Forelimb muscle (tissue), 1 donor: ENCODE results near the gene UBE2Q2. TPM values are rescaled to one million over a fixed set of nuclear protein-coding genes. Genes with fewer than 3 reads are reported as not detected.
A peak's percentile ranks its signal among the peaks of the same experiment; 100 is the strongest.
"Not testable (repeated sequence)": the region's sequence is repeated elsewhere in the genome, so short reads cannot be mapped to it uniquely, and the experiment has no call there.

Experiments used
- DNase-seq: peaks from one replicate; pipeline ENCODE4 v3.0.0-alpha.2; 2013; ENCODE audit warnings: low read depth
- polyA plus RNA-seq: library from polyadenylated mRNA; unstranded; fragments of 120-200 nt; gene quantifications from one replicate; pipeline ENCODE4 v1.2.1, GENCODE V29; 2013; ENCODE audit not compliant: insufficient read length

UBE2Q2 gene
- polyA plus RNA-seq, 1 donor = 47.1 TPM

DNA sequence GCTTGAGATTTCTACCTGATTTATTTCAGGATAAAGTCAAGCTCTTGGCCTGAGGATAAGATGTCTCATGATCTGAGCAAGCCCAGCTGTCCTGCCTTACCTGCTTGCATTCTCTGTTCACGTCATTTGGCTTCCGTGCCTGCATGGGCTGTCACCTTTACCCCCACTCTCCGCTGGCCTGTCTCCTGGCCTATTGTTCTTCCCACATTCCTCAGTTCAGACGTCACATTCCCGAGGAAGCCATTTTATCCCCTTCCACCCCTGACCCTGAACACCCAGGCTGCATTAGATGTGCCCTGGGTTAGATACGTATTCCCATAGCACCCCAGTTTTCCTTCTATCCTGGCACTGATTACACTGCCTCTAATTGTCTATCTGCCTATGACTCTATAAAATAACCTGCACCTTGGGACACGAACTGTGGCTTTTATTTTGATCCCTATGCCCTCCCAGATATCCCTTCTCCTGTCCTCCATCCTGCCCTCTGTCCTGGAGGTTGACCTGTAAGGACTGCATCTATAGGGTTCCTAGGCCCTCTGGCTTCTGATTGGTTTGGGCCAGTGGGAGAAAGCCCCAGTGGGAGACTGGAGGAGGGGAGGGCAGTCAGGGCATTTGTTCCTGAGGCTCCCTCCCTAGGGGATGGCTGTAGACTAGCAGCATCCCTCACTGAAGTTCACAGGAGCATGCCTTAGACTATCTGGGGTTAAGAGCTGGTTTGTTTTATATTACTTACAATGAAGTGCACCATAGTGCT lies 19.2 kb upstream of the UBE2Q2 start:
- DNase-seq = no peak

DNA sequence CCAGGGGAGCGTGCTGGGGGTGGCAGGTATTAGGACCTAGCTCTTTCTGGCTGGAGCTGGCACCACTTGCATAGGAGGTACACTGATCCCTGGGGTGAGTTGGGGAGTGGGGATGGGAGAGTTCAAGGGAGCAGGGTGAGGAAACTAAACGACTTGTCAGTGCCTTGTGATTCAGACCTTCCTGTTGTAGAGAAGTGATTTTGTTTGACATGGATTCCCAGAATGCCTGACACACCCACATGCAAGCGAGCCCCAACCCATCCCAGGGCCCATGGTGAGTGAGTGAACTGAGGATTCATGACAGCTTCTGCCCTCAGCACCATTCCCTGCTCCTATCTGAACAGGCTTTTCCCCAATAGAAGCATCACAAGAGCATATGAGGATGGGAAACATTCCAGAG lies 15.6 kb upstream of the UBE2Q2 start:
- DNase-seq = no peak

DNA sequence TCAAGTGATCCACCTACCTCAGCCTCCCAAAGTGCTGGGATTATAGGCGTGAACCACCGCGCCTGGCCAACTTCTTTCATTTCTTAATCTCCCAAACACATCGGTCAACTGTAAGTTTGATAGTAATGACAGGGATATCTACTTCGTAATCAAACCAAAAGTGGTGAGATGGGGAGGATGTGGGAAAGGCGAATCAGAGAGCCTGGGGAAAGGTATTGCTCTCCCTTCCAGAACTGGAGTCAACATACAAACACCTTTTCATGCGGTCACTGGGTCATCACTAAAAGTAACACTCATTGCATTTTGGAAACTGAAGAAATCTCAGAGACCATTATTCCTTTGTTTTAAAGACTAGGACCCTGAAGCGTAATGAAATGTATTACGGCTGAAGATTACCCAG lies 14.8 kb upstream of the UBE2Q2 start:
- DNase-seq = no peak

DNA sequence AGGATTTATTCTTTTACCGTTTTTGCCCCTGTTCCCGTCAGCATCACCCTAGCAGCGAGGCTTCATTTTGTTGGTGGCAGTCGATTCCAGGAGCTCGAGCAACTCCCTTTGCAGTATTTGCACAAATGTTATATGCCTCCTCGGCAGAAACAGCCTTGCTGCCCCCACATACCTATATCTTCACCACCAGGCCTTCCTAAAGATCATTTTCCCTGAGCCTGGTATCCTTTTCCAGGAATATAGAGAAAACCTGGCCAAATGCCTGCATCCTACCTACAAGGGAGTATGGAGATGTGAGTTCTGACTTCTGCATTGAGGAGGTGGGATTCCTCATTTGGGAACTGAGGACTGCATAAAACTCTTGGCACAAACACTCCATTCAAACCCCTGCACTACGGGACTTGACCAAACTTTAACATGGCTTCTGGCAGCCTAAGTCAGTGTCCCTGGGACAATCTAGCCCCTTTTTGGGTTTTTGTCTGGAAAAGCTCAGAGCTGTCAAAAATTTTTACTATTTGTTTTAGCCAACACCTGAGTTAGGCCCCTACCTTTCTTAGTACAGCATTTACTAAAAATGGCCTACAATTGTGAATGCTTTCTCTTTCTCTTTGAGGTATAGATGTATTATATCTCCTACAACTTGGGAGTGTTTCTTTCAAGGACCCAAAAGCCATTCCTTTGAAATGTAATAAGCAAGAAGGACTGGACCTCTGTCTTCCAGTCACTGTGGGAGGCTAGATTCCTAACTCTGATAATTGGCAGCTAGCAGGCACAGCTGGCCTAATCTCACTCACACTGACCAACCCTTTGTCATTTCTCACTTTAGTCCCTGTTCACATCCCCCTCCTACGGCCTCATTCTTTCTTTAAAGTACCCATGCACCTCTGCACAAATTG lies 12.1 kb upstream of the UBE2Q2 start:
- no peak for DNase-seq

DNA sequence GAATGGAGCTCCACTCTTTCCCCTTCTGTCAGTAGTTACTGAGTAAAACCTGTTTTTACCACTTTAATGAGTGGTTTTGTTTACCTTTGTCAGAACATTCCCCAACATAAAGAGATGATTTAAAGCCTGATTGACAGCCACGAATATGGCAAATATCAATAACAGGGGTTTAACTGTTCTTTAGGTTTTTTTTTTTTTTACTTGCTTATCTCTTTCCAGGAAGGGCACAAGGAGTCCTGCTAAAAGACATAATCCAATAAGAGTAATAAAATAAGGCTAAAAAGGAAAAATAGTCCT lies 11.5 kb upstream of the UBE2Q2 start:
- DNase-seq = no peak

DNA sequence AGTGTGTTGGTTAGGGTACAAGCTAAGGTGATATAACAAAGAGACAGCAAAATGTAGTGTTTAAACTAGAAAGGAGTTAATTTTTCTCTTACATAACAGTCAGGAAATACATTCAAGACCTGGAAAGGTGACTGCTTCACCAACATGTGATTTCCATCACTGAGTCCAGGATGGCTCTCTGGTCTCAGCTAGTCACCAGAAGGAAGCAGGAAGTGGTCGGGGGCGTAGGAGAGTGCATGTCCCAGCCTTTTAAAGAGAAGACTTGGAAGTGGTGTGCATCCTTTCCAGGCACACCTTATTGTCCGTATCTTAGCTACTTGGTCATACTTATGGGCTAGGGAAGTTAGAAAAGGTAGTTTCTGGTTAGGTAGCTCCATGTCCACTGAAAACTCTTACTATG lies 11.1 kb upstream of the UBE2Q2 start:
- DNase-seq = no peak

DNA sequence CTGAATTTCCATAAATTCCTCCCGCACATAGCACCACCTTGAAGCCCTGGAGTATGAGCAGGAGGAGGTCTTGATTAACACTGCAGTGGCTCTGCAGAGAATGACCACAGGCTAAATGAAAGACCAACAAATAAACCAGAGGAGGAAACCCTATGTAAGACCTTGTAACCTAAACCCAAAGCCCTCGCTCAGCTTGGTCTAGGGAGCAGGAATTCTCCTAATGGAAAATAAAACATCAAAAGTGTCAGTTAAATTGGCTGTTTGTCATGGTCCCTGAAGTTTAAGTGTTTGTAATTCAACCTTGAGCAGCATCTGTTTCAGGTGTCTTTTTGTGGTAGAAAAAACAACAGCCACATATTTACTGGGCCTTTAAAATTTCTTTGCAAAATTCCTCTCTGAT lies 9.2 kb upstream of the UBE2Q2 start:
- DNase-seq = no peak

DNA sequence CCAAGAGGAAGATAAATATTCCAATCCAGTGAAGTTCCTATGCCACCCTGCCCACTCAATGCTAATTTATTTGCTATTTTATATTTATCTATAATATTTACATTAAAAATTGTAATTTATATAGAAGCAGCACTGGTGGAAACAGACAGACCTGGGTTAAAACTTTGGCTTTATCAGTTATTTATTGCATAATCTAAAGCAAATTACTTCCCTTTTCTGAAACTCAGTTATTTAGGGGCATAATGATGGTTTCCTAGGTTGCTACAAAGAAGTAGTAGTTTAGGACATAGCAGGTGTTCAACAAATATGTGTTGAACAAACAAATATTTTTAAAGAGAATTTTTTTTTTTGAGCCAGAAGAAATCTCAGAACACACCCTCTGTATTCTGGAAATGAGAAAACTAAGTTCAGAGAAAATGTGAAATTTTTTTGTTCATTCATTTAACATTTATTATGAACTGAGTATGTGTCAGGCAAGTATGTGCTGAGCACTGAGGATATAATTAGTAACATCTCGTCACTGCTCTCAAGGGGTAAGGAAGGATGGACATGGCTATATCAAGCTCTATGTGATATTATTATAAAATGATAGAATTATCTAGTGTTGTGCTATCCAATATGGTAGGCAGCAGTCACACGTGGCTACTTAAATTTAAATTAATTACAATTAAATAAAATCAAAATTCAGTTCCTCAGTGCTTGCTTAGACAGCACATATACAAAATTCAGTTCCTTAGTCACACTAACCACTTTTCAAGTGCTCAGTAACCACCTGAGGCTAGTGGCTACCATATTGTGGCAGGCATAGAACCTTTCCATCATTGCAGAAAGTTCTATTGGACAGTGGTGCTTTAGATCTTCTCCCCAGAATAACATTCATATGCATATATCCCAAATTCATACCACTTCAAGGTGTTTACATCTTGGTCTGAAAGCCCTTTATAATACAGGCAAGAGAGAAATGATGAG lies 7.0 kb upstream of the UBE2Q2 start:
- no peak for DNase-seq

DNA sequence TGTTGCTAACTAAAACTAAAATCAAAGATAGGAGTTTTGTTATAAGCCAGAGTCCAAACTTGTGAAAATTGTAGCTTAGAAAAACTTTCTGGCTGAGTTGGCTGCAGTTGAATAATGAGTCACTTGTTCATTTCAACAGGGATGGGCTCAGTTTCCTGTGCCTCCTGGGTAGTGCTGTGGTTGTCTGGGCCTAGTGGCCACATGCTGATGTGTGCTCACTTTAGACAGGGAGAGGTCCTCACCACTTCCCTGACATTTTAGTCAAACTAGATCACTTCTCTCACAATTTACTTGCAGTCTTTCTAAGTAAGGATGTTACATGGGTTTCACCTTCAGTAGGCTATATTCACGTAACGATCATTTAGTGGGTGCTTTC lies 6.3 kb upstream of the UBE2Q2 start:
- no peak for DNase-seq

DNA sequence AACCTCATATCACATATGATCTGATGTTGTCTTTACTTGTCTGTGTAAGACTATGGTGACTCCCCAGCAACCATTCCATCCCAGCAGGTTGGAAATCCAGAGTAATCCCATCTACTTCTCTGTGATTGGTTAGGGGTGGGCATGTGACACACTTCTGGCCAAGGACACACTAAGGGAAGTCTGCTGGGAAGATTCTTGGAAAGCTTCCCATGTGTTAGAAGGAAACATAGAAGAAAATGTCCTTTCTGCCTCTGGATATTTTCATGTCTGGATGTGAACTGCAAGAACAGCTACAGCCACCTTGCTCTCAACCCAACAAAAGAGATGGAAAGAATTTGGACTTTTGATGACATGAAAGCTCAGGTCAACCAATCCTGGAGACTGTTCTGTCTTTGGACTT lies 2.6 kb upstream of the UBE2Q2 start:
- DNase-seq = peak; percentile 82

DNA sequence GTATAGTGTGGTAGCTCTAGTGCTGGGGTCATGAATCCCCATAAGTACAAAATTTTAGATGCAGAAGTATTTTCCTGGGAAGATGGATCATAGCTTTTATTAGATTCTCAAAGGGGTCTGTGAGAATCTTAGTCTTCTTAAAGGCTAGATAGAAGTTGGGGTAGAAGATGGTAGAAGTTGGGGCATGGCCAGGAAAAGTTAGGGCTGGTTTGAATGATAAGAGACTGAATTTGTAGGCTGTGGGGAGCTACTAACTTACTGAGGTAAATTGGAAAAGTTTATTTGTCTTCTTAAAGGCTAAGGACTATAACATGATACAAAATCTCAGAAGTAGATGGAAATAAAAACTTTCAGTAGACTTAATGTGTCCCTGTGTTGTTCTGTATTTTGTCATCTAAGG lies 1.6 kb upstream of the UBE2Q2 start:
- DNase-seq = no peak

DNA sequence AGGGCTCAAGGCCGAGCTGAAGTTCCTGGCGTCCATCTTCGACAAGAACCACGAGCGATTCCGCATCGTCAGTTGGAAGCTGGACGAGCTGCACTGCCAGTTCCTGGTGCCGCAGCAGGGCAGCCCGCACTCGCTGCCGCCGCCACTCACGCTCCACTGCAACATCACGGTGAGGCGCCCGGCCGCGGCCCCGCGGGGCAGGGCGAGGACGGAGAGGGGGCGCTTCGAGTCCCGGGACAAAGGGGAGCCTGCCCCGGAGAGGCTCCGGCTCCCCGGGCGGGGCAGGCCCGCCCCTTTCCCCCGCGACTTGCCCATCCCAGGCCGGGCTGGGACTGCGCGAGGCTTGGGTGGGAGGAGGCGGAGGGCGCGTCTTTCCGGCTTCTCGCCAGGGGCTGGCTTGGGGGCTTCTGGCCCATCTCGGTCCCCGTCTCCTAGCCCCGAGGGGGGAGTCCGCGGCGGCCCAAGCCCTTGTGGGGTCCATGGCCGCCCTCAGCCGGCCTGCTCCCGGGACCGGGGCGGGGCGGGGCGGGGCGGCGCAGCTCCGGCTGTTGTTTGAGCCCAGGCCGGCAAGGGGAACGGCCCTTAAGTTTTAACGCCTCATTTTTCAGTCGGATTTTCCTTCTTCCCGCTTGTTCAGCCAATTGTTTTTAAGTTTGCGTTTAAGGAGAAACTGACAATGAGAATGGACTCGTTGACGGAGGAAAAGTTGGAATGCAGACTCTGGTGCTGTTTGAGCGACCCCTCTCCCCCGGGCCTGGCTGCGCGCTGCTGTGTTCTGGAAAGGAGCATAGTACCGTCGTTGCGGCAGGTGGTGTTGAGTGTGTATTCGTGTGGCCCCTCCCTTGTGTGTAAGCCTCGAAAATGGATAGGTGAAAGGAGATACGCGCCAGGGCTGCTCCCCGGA lies 683 bp downstream of the UBE2Q2 start:
- no peak for DNase-seq

DNA sequence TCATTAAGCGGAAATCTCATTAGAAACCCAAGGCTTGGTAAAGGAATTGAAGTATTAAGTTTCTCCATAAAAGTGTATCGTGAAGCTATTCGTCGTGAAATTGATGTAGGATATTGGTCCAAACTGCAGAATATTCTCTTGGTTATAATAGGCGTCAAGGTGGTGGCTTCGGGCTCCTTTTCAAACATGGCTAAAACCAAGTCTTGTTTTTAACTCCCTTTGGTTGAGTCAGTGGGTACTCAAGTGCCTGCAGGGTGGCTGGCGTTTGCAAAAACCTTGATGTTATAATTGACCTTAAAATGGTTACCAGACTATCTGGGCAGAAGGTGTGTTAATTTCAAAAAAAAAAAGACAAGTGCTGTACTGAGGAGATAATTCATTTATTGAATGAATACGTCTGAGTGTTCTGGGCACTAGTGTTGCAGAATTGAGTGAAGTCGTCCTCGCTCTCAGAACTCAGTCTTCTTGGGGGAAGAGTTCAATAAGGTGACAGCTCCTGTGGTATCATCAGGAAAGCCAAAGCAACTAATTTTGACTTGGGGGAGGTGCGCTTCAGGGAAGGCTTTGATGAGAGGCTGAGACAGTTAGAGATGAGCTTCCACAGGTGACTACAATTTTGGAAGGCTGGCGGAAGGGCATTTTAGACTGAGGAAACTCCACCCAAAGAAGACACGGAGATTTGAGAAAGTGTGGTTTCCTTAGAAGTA lies 1.5 kb downstream of the UBE2Q2 start:
- no peak for DNase-seq

DNA sequence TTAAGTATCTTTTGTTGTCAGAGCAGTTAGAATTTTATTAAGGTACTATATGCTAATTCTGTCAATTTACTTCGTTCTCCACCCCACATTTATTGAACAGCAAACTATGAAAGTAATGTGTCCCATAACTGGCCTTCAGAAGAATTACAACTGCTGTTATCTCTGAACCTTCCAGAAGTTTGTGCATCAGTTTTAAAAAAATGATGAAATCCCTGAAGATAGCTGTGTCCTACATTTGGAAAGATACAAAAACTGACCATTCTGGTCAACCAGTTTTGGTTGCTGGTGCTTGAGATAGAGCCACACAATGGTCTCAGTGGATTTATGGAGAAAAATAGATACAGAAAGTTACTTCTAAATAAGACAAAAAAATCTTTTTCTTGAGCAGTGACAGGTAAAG lies 5.9 kb downstream of the UBE2Q2 start:
- DNase-seq = no peak

DNA sequence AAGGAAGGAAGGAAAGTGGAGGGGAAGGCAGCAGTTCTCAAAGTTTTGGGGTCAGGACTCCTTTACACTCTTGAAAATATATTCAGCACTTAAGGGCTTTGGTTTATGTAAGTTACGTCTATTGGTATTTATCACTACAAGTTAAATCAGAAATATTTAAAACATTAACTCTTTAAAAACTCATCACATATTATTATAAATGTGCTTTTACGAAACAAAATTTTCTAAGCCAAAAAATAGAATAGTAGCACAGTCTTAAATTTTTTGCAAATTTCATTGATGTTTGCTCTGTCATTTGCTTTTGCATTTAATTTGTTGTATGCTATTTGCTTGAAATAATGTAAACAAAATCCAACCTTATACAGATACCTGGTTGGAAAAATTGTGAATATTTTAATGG lies 7.5 kb downstream of the UBE2Q2 start:
- DNase-seq = no peak

DNA sequence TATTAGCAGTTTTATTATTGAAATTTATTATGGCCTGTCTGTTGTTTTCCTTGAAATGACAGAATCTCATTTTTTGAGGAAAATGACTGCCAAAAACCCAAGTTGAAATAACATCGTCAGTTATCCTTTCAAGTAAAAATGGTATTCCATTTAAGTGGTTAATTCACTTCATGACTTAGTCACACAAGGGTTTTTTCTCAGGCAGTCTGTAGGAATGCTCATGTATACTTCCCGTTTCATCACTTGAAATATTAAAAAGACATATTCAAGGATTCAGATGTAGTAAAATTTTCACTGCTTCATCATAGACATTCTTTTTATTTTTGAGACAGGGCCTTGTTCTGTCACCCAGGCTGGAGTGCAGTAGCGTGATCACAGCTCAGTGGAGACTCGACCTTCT lies 8.3 kb downstream of the UBE2Q2 start:
- not testable (repeated sequence) for DNase-seq

DNA sequence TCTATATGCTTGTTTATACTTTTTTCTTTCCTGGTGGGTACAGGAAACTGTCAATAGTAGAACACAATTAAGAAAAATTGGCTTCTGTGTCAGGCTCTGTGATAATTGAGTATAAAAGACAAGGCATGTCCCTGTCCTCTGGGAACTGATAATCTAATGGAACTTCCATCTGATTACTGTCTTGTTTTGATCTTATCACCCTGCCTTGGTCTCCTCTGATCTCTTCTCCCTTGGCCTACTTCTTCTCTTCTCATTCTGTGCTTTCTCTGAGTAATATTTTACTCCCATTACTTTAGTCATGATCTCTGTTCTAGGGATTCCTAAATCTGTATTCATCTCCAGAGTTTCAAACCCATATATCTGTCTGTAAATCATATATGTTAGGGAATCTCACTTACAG lies 14.6 kb downstream of the UBE2Q2 start:
- DNase-seq = no peak

DNA sequence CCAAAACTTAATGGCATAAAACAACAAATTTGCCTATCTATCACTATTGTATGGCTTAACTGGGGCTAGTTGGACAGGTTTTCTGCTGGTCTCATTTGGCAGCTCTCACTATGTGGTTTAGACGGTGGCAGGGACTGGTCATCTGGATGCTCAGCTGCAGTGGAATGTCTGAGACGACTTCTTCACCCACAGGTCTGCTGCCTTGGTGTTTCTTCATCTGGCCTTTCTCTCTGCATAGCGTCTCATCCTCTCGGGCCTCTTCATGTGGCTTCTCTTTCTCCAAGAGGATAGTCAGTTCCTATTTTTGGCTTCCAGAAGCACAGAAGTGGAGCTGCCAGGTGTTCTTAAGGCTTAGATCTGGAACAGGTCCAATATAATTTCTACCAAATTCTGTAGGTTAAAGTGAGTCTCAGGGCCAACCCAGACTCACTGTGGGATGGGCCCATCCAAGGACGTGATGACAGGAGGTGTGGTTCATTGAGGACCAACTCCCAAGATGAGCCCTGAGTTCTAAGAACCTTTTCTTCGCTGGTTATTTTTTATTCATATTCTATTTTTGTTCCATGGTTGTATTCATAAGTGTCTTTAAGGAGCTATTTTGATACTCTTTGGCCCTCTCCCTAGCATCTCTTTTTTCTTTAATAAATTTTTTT lies 18.6 kb downstream of the UBE2Q2 start:
- no peak for DNase-seq

DNA sequence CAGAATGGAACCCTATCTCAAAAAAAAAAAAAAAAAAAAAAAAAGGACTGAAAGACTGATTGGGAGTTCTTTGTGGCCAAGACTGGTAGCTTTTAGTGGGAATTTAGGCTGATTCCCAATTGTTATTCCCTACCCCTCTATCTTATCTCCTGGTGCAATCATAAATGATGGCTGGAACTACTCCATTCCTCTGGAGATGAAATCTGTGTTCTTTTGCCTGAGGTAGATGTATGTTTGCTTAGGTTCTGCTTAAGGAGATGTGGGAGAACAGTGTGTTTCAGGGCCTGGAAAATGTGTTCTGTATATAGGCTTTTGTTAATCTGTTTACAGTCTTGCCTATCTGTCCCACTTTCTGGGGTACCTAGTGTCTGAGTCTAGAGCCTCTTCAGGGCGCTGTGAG lies 19.5 kb downstream of the UBE2Q2 start:
- no peak for DNase-seq
